ENCODE results near the gene ZFR2.

DNA sequence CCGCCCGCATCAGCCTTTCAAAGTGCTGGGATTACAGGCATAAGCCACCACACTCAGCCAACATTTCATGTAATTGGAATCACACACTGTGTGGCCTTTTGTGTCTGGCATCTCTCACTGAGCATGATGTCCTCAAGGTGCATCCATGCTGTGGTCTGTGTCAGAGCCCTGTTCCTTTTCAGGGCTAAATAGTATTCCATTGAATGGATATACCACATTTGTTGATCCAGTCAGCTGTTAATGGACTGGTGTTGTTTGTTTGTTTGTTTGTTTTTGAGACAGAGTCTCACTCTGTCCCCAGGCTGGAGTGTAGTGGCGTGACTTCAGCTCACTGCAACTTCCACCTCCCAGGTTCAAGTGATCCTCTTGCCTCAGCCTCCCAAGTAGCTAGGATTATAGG, 29.6 kb upstream of the ZFR2 start:
- TF ChIP-seq SIN3A (IDR thresholded peaks at IDR 0.05; ENCODE audit: borderline replicate concordance, insufficient read depth, low read length), result no peak
- TF ChIP-seq, protein P1, sequence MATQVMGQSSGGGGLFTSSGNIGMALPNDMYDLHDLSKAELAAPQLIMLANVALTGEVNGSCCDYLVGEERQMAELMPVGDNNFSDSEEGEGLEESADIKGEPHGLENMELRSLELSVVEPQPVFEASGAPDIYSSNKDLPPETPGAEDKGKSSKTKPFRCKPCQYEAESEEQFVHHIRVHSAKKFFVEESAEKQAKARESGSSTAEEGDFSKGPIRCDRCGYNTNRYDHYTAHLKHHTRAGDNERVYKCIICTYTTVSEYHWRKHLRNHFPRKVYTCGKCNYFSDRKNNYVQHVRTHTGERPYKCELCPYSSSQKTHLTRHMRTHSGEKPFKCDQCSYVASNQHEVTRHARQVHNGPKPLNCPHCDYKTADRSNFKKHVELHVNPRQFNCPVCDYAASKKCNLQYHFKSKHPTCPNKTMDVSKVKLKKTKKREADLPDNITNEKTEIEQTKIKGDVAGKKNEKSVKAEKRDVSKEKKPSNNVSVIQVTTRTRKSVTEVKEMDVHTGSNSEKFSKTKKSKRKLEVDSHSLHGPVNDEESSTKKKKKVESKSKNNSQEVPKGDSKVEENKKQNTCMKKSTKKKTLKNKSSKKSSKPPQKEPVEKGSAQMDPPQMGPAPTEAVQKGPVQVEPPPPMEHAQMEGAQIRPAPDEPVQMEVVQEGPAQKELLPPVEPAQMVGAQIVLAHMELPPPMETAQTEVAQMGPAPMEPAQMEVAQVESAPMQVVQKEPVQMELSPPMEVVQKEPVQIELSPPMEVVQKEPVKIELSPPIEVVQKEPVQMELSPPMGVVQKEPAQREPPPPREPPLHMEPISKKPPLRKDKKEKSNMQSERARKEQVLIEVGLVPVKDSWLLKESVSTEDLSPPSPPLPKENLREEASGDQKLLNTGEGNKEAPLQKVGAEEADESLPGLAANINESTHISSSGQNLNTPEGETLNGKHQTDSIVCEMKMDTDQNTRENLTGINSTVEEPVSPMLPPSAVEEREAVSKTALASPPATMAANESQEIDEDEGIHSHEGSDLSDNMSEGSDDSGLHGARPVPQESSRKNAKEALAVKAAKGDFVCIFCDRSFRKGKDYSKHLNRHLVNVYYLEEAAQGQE (IDR thresholded peaks at IDR 0.05; ENCODE audit: insufficient read depth in 1 of 2, low read depth in 2 of 2, low read length in 2 of 2), result no peak
- TF ChIP-seq POLR2AphosphoS5 (IDR thresholded peaks at IDR 0.05; ENCODE audit: low read depth, low read length), result no peak
- no peak for TF ChIP-seq TAF1 (IDR thresholded peaks at IDR 0.05; ENCODE audit: borderline replicate concordance, insufficient read depth, low read length)
- TF ChIP-seq FOXP2 (optimal IDR thresholded peaks at IDR 0.05; ENCODE audit: borderline replicate concordance, extremely low read depth, extremely low read length, insufficient read depth), result no peak
